Breast epithelium (tissue), 4 donors: ENCODE data around the gene POC1A. TPM values are rescaled to one million over a fixed set of nuclear protein-coding genes. Genes with fewer than 3 reads are reported as not detected.
A peak's percentile ranks its signal among the peaks of the same experiment; 100 is the strongest.

ENCODE experiments used
- DNase-seq, 2 donors: peaks; one replicate each; pipeline ENCODE4 v3.0.0-alpha.2; 2019; ENCODE audit warnings: low spot score in 2 of 2
- H3K27ac ChIP-seq, 2 donors: fragments of 200-600 bp; sonication (generic) in 1 of 2; one replicate each; pipeline ENCODE4 v1.5.1; 2016 to 2019; ENCODE audit warnings: mild to moderate bottlenecking in 1 of 2
- H3K27me3 ChIP-seq, 2 donors: fragments of 200-600 bp; sonication (generic) in 1 of 2; one replicate each; pipeline versions ENCODE4 v1.5.1 to v1.6.0; 2017 to 2019; ENCODE audit warnings: control low read depth in 1 of 2, mild to moderate bottlenecking in 1 of 2
- H3K36me3 ChIP-seq: fragments of 200-600 bp; one replicate; pipeline ENCODE4 v1.5.1; 2019
- H3K4me1 ChIP-seq, 2 donors: fragments of 200-600 bp; sonication (generic); one replicate each; pipeline ENCODE4 v1.5.1; 2016 to 2019; ENCODE audit warnings: control low read depth in 1 of 2
- H3K4me3 ChIP-seq, 3 donors: fragments of 200-600 bp; sonication (generic); 1 replicate in 2 of 3; 2 replicates in 1 of 3; pipeline ENCODE4 v1.5.1; 2016 to 2019; ENCODE audit warnings: mild to moderate bottlenecking in 3 of 3, moderate library complexity in 2 of 3
- H3K9me3 ChIP-seq, 2 donors: fragments of 200-600 bp; sonication (generic) in 1 of 2; one replicate each; pipeline ENCODE4 v1.5.1; 2016 to 2019; ENCODE audit warnings: control low read depth in 1 of 2
- CTCF ChIP-seq, 3 donors: fragments of 450-650 bp; IDR thresholded peaks; one replicate each; pipeline ENCODE4 v1.5.1; 2016 to 2017; ENCODE audit warnings: antibody characterized with exemption in 3 of 3, mild to moderate bottlenecking in 3 of 3, moderate library complexity in 3 of 3
- POLR2A ChIP-seq: fragments of 450-650 bp; IDR thresholded peaks from one replicate; pipeline ENCODE4 v1.6.1; 2016; ENCODE audit warnings: antibody characterized with exemption, mild to moderate bottlenecking, moderate library complexity
- POLR2AphosphoS5 ChIP-seq, 3 donors: sonication (generic); formaldehyde crosslinking; IDR thresholded peaks; one replicate each; pipeline ENCODE4 v1.6.1; 2017; ENCODE audit warnings: antibody characterized with exemption in 3 of 3
- intact Hi-C: fragments of 100-400 bp; cut with DNase I; formaldehyde crosslinking; loops from one replicate; pipeline ENCODE4 v1.15.1; 2023; ENCODE audit warnings: low total_unique reads
- total RNA-seq, 3 donors: library from RNA; depleted of rRNA; stranded (reverse); fragments of >200 nt; gene quantifications; one replicate each; pipeline ENCODE4 v1.1.0, GENCODE V29; 2016

Gene POC1A
- total RNA-seq, 3 donors from 2014 or later: 1.9 to 2.7 (median 2.6) TPM

- Histone ChIP-seq H3K4me1 (peaks cover 4 to 5% of the 10 kb centered on the region in 2 donors), H3K27me3 (no peaks in the 10 kb centered on the region), H3K36me3 (no peaks in the 10 kb centered on the region), H3K27ac (peak overlapping the region; percentile 48 to 72), H3K4me3 (no peak overlapping the region), H3K9me3 (no peaks in the 10 kb centered on the region)
- TF ChIP-seq POLR2AphosphoS5 (IDR thresholded peaks at IDR 0.05): no peak
- no peak for TF ChIP-seq CTCF (IDR thresholded peaks at IDR 0.05)
- no peak for TF ChIP-seq POLR2A
- DNase-seq: no peak
- intact Hi-C loops: no loop called here
Measured at GRCh38 chr3:52068055-52068571, 86.1 kb downstream of the POC1A start.

GRCh38 chr3:52067526-52067925 lies 86.7 kb downstream of the POC1A start:
- Histone ChIP-seq H3K4me1 (peaks cover 4 to 9% of the 10 kb centered on the region in 2 donors), H3K4me3 (no peak overlapping the region), H3K36me3 (no peaks in the 10 kb centered on the region), H3K27me3 (no peaks in the 10 kb centered on the region), H3K27ac (peak overlapping the region; percentile 48 to 72), H3K9me3 (no peaks in the 10 kb centered on the region)
- no peak for TF ChIP-seq CTCF (IDR thresholded peaks at IDR 0.05)
- no peak for TF ChIP-seq POLR2A
- no peak for TF ChIP-seq POLR2AphosphoS5 (IDR thresholded peaks at IDR 0.05)
- intact Hi-C loops: no loop called here
- no peak for DNase-seq

- intact Hi-C loops: no loop called here
- TF ChIP-seq CTCF (IDR thresholded peaks at IDR 0.05) (no peak), POLR2AphosphoS5 (IDR thresholded peaks at IDR 0.05) (no peak), POLR2A (no peak)
Measured at GRCh38 chr3:52067046-52067445, 87.2 kb downstream of the POC1A start.

DNA sequence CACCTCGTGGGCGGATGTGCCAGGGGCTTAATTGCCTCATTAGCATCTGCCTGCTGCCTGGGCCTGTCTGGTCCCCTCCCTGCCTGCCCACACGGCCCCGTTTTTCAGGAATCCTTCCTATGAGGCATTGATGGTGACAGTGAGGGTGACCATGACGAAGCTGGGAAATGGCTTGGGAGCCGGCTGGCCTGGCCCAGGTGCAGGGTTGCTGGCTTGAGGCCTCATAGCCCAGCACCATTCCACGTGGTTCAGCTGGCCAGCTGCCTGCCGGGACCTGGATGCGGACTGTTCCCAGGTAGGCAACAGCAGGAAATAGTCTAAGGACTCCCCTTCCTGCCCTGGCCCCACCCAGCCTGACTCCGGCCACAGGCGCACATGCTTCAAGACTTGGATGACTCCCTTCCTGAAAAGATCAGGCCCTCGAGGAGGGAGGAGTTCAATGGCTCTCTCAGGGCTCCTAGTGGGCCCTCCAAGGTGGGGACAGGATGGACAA lies 88.9 kb downstream of the POC1A start:
- no peaks in the 10 kb centered on the region for H3K36me3 ChIP-seq
- TF ChIP-seq POLR2AphosphoS5 (IDR thresholded peaks at IDR 0.05) (peak in 1 of 3 donors; percentile 33), POLR2A (no peak), CTCF (IDR thresholded peaks at IDR 0.05) (no peak)
- intact Hi-C loops: no loop called here
- no peak overlapping the region for H3K4me3 ChIP-seq
- peaks cover 4 to 15% of the 10 kb centered on the region in 2 donors for H3K4me1 ChIP-seq
- H3K27me3 ChIP-seq: no peaks in the 10 kb centered on the region
- peak in 1 of 2 donors; percentile 92 for DNase-seq
- peak overlapping the region; percentile 81 to 85 for H3K27ac ChIP-seq
- H3K9me3 ChIP-seq: no peaks in the 10 kb centered on the region

More at GRCh38 chr3:52067046-52067445, 87.2 kb downstream of the POC1A start:
- no peaks in the 10 kb centered on the region for H3K36me3 ChIP-seq
- no peaks in the 10 kb centered on the region for H3K9me3 ChIP-seq
- H3K27ac ChIP-seq: peak overlapping the region in 1 of 2 donors; percentile 12
- no peak overlapping the region for H3K4me3 ChIP-seq
- peaks cover 4 to 9% of the 10 kb centered on the region in 2 donors for H3K4me1 ChIP-seq
- no peaks in the 10 kb centered on the region for H3K27me3 ChIP-seq
- DNase-seq: no peak

GRCh38 chr3:52064561-52064960 lies 89.7 kb downstream of the POC1A start:
- H3K27ac ChIP-seq: peak overlapping the region; percentile 81 to 85
- no peak for DNase-seq
- H3K36me3 ChIP-seq: no peaks in the 10 kb centered on the region
- no peaks in the 10 kb centered on the region for H3K9me3 ChIP-seq
- H3K27me3 ChIP-seq: no peaks in the 10 kb centered on the region
- TF ChIP-seq POLR2A: no peak
- TF ChIP-seq POLR2AphosphoS5 (IDR thresholded peaks at IDR 0.05): no peak
- no peak for TF ChIP-seq CTCF (IDR thresholded peaks at IDR 0.05)
- peaks cover 4 to 15% of the 10 kb centered on the region in 2 donors for H3K4me1 ChIP-seq
- intact Hi-C loops: no loop called here
- no peak overlapping the region for H3K4me3 ChIP-seq
